Sigmoid colon (tissue), 4 donors: ENCODE results near the gene COL15A1.

Source experiments
- EP300 ChIP-seq, 4 donors: sonication (generic); formaldehyde crosslinking; IDR thresholded peaks; one replicate each; pipeline ENCODE4 v1.6.1; 2017; ENCODE audit warnings: antibody characterized with exemption in 4 of 4
- POLR2A ChIP-seq, 2 donors: fragments of 450-650 bp; IDR thresholded peaks; one replicate each; pipeline ENCODE4 v1.6.1; 2016; ENCODE audit warnings: antibody characterized with exemption in 2 of 2, mild to moderate bottlenecking in 2 of 2, moderate library complexity in 2 of 2
- TF ChIP-seq, protein P1 (sequence below), 4 experiments: fragments of 450-650 bp in 3 of 4; fragments of 200-600 bp in 1 of 4; IDR thresholded peaks; one replicate each; pipeline ENCODE4 v1.5.1; 2016 to 2019; ENCODE audit warnings: antibody characterized with exemption in 4 of 4, mild to moderate bottlenecking in 3 of 4, moderate library complexity in 2 of 4

DNA sequence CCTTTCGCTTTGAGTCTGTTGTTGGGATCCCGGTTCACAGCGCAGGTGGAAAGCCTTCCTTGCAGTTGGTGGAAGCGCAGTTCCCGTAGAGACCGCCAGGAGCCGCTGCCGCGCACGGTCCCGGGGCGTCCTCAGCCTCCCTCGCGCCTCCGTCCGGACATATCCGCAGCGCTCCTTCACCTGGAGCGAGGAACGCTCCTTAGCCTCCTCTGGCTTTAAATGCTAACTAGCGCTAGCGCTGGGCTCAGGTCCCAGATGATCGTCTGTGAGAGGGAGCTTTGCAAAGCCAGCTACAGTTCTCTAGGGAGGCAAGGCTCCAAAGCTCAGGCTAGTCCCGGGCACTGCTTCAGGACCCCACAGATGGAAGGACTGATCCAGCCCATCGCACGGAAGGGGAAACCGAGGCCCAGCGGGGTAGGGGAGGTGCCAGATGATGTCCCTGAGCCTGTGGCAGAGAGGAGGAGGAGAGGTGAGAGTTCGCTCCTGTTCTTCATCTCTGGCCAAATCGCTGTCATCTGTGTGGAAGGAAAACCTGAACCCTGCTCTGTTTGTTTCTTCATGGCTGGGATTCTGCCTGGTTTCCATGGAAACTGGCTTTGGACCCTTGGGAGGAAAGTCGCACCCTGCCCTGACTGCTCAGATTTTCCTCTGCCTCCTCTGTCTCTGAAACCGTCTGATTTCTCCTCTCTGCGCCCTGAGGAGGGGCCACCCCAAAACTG, 31.4 kb downstream of the COL15A1 start:
- TF ChIP-seq, protein P1, sequence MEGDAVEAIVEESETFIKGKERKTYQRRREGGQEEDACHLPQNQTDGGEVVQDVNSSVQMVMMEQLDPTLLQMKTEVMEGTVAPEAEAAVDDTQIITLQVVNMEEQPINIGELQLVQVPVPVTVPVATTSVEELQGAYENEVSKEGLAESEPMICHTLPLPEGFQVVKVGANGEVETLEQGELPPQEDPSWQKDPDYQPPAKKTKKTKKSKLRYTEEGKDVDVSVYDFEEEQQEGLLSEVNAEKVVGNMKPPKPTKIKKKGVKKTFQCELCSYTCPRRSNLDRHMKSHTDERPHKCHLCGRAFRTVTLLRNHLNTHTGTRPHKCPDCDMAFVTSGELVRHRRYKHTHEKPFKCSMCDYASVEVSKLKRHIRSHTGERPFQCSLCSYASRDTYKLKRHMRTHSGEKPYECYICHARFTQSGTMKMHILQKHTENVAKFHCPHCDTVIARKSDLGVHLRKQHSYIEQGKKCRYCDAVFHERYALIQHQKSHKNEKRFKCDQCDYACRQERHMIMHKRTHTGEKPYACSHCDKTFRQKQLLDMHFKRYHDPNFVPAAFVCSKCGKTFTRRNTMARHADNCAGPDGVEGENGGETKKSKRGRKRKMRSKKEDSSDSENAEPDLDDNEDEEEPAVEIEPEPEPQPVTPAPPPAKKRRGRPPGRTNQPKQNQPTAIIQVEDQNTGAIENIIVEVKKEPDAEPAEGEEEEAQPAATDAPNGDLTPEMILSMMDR (IDR thresholded peaks at IDR 0.05), result peak; percentile 93 to 99 (median 97)
- TF ChIP-seq POLR2A (IDR thresholded peaks at IDR 0.05), result no peak
- no peak for TF ChIP-seq EP300 (IDR thresholded peaks at IDR 0.05)
